ENCODE results near the gene ZMYND19.

ZMYND19 gene

DNA sequence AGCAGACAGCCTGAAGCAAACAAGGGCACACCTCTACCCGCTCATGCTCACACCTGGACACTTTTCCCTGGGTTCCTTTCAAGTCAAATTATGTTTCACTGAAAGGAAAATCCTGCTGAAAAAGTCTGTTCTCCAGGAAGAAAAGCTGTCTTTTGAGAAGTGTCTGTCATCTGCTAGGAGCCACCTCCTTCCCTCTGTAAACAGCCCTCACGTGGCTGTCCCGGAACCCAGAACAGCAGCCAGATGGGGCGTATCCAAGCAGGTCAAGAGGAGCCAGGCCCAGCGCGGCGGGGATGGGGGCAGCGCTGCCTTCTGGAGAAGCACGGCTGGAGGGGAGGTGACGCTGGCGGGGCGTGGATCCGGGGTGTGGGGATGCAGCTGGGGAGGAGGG, 40.1 kb downstream of the ZMYND19 start, which contains the start of gene PNPLA7:
TSS of gene PNPLA7 (minus strand) at position 172 of the 391 bp plus-strand sequence. CDS start 205 bp downstream, outside the sequence.
- peak within 1 kb of the TSS; percentile 57 for H3K4me3 ChIP-seq (ENCODE audit: control insufficient read depth, low read depth, low read length)
- no peak for DNase-seq (ENCODE audit: low read depth)
- no peak for TF ChIP-seq CTCF (IDR thresholded peaks at IDR 0.05; ENCODE audit: control insufficient read depth, insufficient read depth, low read depth, low read length, missing control alignments)

DNA sequence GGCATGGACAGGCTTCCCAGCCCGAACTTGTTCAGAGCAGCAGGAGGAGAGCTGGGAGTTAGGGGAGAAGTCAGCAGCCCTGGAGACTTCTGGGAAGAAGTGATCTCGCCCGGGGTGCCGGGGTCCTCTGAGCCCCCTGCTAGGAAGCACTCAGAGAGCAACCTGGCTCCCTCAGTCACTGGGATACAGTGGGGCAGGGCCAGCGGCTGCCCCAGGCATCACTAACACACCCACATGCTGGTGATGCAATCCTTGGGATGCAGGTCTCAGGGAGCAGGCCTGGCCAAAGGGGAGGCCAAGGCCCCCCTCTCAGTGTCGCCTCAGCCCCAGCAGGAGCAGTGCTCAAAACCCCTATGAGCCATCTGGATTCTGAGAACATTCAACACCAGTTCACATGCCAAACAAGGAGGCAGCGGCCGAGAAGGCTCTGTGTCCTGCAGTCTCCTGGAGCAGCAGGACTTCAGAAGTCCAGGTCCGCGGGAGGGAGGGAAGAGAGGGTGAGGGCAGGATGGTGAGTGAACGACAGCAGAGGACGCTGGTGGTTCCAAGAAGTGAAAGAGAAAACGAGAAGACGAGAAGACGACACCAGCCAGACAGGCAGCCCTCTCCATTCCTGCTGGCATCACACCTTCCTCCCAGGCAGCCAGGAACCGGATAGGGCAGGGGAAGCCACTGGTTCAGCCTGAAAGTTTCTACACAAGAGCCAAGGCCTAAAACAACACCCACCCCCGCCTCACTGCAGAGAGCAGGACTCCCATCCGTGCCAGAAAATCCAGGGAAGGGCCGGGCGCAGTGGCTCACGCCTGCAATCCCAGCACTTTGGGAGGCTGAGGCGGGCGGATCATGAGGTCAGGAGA, 42.4 kb downstream of the ZMYND19 start:
- no peak overlapping the region for H3K4me3 ChIP-seq (ENCODE audit: control insufficient read depth, low read depth, low read length)
- DNase-seq (ENCODE audit: low read depth) = no peak
- no peak for TF ChIP-seq CTCF (IDR thresholded peaks at IDR 0.05; ENCODE audit: control insufficient read depth, insufficient read depth, low read depth, low read length, missing control alignments)

DNA sequence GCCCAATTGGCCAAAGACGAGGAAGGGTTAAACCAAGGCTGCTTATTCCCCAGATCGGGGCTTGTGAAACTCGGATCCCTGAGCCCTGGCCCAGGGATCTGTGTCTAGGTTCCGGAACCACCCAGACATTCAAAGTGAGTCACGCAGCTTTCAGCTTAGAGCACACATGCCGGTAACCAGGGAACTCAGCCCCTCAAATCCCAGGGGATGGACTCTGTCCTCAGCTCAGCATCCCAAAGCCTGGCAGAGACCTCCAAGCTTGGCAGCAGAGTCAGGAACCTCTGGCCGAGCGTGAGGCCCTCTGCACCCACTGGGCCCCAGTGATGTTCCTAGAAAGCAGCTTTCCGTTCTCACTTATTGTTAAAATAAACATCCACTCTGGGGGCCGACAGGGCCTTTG, 45.2 kb downstream of the ZMYND19 start:
- TF ChIP-seq CTCF (IDR thresholded peaks at IDR 0.05; ENCODE audit: control insufficient read depth, insufficient read depth, low read depth, low read length, missing control alignments) = no peak
- no peak for DNase-seq (ENCODE audit: low read depth)
- no peak overlapping the region for H3K4me3 ChIP-seq (ENCODE audit: control insufficient read depth, low read depth, low read length)

DNA sequence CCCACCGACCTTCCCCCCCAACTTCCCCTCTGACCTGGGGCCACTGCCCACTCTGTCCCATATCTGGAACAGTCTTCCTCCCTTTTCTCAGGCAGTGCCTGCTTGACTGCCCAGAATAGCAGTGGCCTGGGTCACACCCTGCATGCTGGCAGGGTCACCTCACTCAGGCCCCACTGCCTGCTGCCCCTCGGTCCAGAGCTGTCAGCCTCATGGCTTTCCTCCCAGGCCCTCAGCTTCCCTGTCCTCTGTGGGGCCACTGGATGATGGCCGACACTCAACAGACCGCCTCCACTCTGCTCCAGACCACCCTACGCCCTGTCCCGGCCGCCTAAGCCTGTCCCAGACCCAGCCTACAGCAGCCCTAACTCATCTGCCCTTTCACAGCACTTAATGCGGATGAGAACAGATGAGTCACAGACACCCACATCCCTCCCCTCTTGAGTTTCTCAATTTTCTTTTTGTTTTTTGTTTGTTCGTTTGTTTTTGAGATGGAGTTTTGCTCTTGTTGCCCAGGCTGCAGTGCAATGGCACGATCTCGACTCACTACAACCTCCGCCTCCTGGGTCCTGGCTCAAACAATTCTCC, 46.0 kb downstream of the ZMYND19 start:
- H3K4me3 ChIP-seq (ENCODE audit: control insufficient read depth, low read depth, low read length) = no peak overlapping the region
- TF ChIP-seq CTCF (IDR thresholded peaks at IDR 0.05; ENCODE audit: control insufficient read depth, insufficient read depth, low read depth, low read length, missing control alignments) = no peak
- no peak for DNase-seq (ENCODE audit: low read depth)

- no peak for TF ChIP-seq CTCF (IDR thresholded peaks at IDR 0.05; ENCODE audit: control insufficient read depth, insufficient read depth, low read depth, low read length, missing control alignments)
- no peak for DNase-seq (ENCODE audit: low read depth)
- H3K4me3 ChIP-seq (ENCODE audit: control insufficient read depth, low read depth, low read length) = no peak overlapping the region
Measured at GRCh38 chr9:137543237-137543963, 46.9 kb downstream of the ZMYND19 start.

GRCh38 chr9:137542486-137542885, 47.8 kb downstream of the ZMYND19 start:
- no peak for DNase-seq (ENCODE audit: low read depth)
- no peak for TF ChIP-seq CTCF (IDR thresholded peaks at IDR 0.05; ENCODE audit: control insufficient read depth, insufficient read depth, low read depth, low read length, missing control alignments)
- H3K4me3 ChIP-seq (ENCODE audit: control insufficient read depth, low read depth, low read length) = no peak overlapping the region
